HG02571 (cell line): ENCODE data around the gene BNIP3.
"Not testable (repeated sequence)": the region's sequence is repeated elsewhere in the genome, so short reads cannot be mapped to it uniquely, and the experiment has no call there.

Experiments used
- ATAC-seq: cut with Tn5 transposase; IDR thresholded peaks from one replicate; pipeline ENCODE4 v1.9.1; 2021; ENCODE audit warnings: mild to moderate bottlenecking, moderate library complexity; ENCODE audit not compliant: unreplicated experiment

BNIP3 gene

DNA sequence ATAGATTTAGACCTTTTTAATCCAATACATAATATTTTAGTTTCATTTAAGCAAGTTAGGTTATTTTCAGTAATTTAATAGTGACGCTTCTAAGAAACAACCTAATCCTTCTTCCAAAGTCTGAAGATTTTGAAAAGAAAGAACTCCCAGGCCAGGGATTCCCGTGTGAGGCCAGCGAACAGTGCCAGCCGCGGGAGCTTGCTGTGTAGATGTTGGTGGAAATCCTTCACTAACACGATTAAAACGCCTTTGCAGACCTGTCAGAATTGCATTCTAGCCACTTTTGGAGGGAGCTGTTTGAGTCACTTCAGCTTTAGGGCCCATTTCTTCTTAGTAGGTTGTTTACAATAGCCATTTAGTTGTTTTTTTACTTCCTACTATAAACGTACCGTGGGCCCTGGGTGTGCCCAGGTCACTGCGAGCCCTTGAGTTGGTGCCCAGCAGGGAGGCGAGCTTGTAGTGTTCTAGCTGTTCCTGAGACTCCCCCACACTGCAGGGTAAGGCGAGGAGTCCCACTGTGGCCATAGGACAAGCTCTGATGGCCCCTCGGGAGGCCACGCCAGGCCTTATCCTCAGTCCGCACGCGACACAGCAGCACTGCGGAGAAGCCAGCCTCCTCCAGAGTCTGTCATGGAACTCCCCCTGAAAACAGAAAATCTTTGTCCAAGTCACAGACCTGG lies 48.6 kb downstream of the BNIP3 start:
- no peak for ATAC-seq

DNA sequence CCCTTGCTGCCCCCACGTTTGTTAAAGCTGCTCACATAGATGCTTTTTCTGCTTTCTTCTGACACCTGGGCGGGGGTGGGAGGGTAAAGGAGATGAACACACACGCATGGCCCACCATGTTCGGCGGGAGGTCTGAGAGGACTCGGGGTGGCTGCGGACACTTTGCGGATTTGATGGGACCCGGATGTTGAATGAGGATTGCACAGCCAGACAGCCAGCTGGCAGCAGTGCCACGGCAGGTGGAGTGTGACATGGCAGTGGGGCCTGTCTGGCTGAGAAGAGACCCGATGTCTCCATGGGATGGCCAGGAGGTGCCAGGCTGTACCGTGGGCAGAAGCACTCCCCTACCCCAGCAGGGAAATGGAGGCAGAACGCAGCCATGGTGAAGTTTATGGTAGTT lies 49.7 kb downstream of the BNIP3 start:
- no peak for ATAC-seq

DNA sequence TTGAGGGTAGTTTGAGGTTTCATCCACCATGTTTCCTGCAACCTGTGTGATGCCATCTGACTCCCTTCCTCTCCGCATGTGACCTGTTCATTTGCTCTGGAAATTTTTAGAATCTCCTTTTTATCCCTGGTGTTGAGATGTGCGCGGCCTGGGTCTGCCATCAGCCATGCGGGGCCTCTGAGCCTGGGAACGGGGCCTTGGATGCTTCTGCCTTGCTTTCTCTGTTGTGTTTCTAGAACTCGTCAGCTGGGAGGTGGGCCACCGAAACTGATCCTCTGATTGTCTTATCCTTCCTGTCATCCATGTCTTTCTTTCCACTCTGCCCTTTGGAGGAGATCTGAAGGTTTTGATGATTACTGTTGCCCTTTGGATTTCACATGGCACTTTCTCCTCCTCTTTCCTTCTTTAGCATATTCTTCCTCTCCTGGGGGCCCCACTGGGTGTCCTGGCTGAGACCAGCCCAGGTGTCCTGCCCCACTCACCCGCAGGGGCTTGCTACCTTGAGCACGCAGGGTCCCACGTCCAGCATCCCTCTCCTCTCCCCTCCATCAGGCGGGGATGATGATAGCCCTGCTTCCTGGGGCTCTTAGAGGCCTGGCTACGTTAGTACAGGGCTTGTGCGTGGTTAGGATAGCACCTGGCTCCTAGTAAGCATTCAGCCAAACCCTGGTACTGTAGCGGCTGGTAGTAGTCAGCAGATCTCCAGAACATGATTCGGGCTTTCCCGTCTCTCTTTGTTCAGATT lies 51.0 kb downstream of the BNIP3 start:
- ATAC-seq = no peak

DNA sequence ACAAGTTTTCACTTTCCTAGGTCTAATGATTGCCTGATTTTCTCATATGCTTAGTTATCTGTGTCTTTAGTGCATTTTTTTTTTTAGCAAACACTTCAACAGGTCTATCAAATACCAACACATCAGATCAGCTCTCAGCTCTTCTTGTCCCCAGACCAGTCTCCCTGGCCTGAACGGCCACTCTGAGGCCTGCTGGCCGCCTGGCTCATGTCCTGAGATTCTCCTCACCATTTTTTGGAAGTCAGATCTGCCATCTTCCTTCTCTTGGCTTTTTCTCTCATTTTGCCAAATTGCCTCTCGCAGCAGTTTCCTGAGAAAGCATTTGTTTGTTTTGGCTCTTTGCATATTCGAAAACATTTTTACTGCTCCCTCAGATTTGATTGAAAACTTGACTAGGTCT lies 51.6 kb downstream of the BNIP3 start:
- no peak for ATAC-seq

DNA sequence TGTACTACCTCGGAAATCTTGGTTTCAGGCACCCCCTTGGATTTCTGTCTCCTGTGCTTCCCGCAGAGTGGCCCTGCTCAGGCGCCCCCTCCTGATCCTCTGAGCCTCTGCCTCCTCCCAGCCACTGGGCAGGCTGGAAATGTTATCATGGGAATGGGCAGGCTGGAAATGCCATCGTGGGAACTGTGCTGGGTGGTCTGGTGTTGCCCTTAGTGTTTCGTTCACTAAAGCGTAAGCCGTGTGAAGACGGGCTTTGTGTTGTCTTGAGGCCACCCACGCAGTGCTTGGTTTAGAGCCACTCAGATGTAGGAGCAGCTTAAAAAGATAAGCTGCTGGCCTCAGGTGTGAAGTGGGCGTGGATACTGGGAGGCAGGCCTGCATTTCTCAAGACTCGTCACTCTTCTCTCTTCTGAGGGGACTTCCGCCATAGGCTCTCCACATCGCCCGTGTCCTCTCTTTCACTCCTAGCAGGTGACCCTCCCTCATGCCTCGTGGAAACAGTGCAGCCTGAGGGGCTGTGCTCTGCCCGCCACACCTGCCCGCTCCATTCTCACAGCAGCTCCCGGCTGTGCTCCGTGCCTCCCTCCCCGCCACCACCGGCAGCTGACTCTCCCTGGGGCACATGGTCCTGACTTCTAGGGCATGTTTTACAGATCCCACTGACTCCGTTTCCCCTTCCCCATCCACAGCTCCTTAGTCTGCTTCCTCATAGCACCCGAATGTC lies 52.4 kb downstream of the BNIP3 start:
- ATAC-seq = no peak

DNA sequence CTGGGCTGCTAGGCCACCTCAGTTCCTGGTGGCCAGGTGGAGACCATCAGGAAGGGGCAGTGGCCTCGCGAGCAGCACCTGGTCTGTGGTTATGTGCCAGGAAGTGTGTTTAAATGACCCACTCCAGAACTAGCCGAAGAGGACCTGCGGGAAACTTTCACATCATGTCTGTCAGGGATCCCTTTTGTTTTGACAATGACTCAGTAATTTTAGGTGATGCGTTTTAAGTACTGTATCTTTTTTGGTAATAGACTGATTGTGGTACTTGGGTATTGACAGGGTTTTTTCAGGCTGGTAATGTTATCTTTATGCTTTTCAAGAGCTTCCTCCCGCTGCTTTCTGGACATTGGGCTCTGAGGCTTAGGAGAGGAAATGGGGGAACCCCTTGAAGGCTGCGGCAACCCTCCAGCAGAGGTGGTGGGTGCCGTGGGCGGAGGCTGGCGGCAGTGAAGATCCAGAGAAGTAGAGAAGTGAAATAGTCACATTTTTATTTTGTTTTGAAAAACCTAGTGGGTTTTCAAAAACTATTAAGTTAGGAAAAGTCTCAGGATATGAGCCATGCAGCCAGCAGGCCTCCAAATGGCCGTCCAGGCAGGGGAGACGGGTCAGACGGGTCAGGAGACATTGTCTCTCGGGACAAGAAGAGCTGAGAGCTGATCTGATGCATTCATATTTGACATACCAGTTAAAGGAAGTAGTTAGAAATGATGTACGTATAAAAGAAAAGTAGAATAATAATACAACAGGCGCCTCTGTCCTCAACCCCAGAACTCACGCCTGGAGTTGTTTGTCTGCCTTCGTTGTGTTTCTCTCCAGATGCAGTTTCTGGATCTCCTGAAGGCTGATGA lies 53.3 kb downstream of the BNIP3 start:
- peak; percentile 78 for ATAC-seq

DNA sequence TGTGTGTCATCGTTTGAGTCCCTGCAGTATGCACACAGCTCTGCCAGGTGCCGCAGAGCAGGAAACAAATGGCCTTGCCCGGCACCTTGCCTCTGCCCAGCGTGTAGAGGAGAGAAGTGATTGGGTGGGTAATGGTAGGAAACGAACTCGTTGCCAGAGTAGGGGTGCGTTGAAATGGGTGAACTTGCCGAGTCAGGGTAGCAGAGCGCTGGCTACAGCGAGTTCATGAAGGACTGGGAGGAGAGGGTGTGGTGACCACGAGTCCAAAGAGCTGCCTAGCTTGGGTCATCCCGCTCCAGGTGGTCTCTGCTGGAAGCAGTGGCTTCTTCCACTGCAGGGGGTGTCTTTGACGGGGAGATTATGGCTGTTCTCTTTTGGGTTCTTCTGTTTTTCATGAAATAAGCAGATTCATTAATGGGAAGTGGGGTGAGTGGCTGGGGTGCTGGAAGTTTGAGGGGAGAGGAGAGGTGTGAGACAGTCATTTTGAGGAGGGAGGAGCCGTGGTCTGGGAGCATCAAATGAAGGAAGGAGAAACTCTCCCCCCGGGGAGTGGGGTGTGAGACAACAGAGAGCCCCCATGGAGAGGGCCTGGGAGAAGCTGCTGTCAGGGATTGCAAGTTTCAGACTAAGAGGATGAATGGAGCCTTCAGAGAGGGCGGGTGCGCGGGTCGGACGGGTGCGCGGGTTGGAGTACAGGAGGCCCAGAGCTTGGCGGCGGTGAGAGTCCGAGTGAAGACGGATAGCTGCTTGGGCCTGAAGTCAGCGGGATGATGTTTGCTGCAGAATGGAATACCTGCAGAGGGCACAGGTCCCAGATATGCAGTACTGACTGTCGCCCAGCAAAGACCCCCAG lies 54.8 kb downstream of the BNIP3 start:
- no peak for ATAC-seq

DNA sequence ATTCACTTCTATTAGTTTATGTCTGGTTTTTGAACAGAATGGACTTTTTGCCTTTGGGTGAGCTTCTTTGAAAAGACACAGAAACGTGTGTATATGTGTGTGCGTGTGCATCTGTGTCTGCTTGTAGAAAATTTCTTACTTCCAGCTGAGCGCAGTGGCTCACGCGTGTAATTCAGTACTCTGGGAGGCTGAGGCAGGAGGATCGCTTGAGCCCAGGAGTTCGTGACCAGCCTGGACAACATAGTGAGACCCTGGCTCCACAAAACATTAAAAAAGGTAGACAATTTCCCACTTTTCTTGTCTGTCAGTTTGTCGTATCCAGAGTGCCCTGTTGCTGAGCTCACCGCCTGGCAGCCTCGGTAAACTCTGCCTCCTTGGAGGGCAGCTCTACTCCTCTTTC lies 55.5 kb downstream of the BNIP3 start:
- ATAC-seq = no peak

DNA sequence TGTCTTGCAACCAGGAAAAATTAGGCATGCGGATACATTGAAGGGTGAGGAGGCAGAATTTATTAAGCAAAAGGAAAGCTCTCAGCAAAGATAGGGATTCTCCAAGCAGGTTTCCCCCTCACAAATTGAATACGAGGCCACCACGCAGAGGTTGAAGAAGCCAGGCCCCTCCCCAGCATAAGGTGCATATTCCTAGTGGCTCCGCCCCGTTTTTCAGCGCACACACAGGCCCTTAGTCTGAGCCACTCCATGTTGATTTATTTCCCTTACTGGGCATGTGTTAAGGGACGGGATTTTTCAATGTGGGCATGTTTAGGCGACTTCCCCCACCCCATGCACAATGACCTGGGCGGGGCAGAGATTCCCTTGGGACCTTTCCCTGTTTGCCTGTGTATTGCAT lies 56.0 kb downstream of the BNIP3 start:
- no peak for ATAC-seq

DNA sequence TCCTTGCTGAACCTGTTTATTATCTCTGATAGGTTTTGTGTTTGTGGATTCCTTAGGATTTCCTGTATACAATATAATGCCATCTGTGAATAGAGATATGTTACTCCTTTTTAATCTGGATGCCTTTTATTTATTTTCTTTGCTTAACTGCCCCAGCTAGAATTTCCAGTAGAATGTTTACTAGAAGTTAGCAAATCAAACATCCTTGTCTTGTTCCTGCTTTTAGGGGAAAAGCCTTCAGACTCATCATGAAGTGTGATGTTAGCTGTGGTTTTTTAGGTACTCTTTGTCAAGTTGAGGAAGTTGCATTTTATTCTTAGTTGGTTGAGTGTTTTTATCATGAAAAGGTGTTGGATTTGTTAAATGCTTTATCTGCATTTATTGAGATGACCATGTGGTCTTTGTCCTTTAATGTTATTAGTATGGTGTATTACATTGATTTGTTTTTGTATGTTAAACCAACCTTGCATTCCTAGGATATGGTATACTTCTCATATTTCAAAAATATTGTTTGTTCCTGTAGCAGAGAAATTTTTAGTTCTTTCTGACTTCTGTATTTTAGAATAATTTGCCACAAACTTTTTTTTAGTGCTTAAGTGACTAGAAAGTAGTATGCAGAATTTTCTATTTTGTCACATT lies 56.6 kb downstream of the BNIP3 start:
- ATAC-seq = no peak

DNA sequence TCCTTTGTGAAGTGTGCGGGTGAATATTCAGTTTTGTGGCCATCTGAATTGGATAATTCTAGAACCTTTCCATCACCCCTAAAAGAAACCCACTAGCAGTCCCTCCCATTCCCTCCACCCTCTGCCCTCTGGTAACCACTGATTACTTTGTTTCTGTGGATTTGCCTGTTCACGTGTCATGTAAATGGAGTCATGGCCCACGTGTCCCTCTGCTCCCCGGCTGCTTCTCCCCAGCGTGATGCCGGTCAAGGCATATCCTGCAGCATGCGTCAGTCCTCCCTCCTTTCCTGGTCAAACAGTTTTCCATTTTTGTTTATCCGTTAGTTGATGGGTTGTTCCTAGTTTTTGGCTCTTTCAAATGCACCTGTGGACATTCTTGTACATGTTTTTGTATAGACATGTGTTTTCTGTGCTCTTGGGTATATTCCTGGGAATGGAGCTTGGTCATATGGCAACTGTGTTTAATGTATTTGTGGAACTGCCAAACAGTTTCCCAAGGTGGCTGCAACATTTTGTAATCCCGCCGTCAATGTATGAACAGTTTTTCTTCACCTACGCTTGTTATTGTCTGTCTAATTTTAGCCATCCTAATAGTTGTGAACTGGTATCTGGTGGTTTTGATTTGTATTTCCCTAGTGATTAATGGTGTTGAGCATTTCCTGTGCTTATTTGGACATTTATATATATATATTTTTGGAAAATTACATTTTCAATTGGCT lies 58.5 kb downstream of the BNIP3 start:
- ATAC-seq = no peak

DNA sequence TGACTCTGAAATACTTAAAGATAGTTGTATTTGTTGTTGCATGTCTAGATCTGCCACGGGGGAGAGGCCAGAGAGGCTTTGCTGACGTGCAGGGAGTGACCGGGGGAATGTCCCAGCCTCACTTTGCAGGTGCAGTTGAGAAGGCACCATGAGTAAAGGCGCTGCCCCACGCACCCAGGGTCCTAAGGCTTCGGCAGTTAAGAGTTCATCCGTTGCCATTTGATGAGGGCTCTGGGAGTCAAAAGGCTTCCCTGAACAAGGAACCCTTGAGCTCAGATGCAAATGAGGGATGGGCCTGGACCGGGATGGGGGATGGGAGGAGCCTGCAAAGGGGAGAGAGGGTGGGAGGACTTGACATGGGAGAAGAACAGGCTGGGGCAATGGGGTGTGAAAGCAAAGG lies 60.5 kb downstream of the BNIP3 start:
- peak; percentile 91 for ATAC-seq

DNA sequence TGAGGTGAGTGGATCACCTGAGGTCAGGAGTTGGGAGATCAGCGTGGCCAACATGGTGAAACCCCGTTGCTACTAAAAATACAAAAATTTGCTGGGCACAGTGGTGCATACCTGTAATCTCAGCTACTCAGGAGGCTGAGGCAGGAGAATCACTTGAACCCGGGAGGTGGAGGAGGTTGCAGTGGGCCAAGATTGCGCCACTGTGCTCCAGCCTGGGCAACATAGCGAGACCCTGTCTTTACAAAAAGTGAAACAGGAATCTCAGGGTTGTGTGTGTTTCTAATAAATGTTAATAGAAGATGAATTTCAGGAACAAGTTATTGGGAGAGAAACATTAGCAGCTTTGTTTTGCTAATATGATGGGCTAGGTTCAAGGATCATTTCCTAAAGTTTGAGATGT lies 61.0 kb downstream of the BNIP3 start:
- ATAC-seq = no peak

DNA sequence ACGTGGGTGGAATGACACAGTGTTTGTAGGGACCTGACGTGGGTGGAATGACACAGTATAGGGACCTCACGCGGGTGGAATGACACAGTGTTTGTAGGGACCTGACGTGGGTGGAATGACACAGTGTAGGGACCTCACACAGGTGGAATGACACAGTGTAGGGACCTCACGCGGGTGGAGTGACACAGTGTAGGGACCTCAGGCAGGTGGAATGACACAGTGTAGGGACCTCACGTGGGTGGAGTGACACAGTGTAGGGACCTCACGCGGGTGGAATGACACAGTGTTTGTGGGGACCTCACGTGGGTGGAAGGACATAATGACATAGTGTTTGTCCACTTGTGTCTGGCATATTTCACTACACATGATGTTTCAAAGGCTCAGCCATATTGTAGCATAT lies 61.6 kb downstream of the BNIP3 start:
- no peak for ATAC-seq

DNA sequence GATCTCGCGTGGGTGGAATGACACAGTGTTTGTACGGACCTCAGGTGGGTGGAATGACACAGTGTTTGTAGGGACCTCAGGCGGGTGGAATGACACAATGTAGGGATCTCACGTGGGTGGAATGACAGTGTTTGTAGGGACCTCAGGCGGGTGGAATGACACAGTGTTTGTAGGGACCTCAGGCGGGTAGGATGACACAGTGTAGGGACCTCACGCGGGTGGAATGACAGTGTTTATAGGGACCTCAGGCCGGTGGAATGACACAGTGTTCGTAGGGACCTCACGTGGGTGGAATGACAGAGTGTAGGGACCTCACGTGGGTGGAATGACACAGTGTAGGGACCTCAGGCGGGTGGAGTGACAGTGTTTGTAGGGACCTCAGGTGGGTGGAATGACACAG lies 62.3 kb downstream of the BNIP3 start:
- ATAC-seq = not testable (repeated sequence)
